H9 (cell line): Measurements from ENCODE around the gene EN1. TPM values are rescaled to one million over a fixed set of nuclear protein-coding genes. Genes with fewer than 3 reads are reported as not detected.

Experiments used
- DNase-seq: peaks from one replicate; pipeline ENCODE4 v3.0.0-alpha.2; 2017
- H2AFZ ChIP-seq: one replicate; pipeline ENCODE4 v1.6.1; 2013; ENCODE audit warnings: mild to moderate bottlenecking, low read length, control low read depth, moderate library complexity
- H2AK5ac ChIP-seq: 2 replicates; pipeline ENCODE4 v1.6.1; 2013; ENCODE audit warnings: low read length, control low read depth, mixed read lengths; ENCODE audit not compliant: insufficient read length
- H2BK120ac ChIP-seq: one replicate; pipeline ENCODE4 v1.6.1; 2013; ENCODE audit warnings: low read depth, mild to moderate bottlenecking, low read length, control low read depth, inconsistent platforms; ENCODE audit not compliant: poor library complexity, severe bottlenecking
- H2BK12ac ChIP-seq: 2 replicates; pipeline ENCODE4 v1.6.1; 2013; ENCODE audit warnings: low read length, control low read depth, mixed read lengths, low read depth; ENCODE audit not compliant: insufficient read length
- H2BK15ac ChIP-seq: 2 replicates; pipeline ENCODE4 v1.6.1; 2013; ENCODE audit warnings: low read depth, low read length, control low read depth
- H2BK20ac ChIP-seq: one replicate; pipeline ENCODE4 v1.6.1; 2013; ENCODE audit warnings: low read depth, mild to moderate bottlenecking, low read length, control low read depth, inconsistent platforms; ENCODE audit not compliant: poor library complexity, severe bottlenecking
- H2BK5ac ChIP-seq: 2 replicates; pipeline ENCODE4 v1.6.1; 2013; ENCODE audit warnings: low read length, control low read depth, mixed read lengths; ENCODE audit not compliant: insufficient read length
- H3K14ac ChIP-seq: 2 replicates; pipeline ENCODE4 v1.6.1; 2013; ENCODE audit warnings: low read length, control low read depth; ENCODE audit not compliant: insufficient read depth
- H3K18ac ChIP-seq: 2 replicates; pipeline ENCODE4 v1.6.1; 2013; ENCODE audit warnings: low read depth, mild to moderate bottlenecking, mixed read lengths, low read length, control low read depth; ENCODE audit not compliant: insufficient read length
- H3K23ac ChIP-seq: 2 replicates; pipeline ENCODE4 v1.6.1; 2013; ENCODE audit warnings: low read length, control low read depth, mixed read lengths, low read depth; ENCODE audit not compliant: insufficient read length
- H3K23me2 ChIP-seq: 2 replicates; pipeline ENCODE4 v1.6.1; 2013; ENCODE audit warnings: low read depth, mild to moderate bottlenecking, mixed read lengths, low read length, control low read depth; ENCODE audit not compliant: insufficient read length, poor library complexity, severe bottlenecking
- H3K27ac ChIP-seq: 2 replicates; pipeline ENCODE4 v1.5.1; 2013; ENCODE audit warnings: low read length, control low read depth, mixed read lengths, low read depth; ENCODE audit not compliant: insufficient read length
- H3K27me3 ChIP-seq: 2 replicates; pipeline ENCODE4 v1.6.1; 2013; ENCODE audit warnings: low read length, control low read depth, inconsistent platforms; ENCODE audit not compliant: insufficient read depth
- H3K4ac ChIP-seq: 2 replicates; pipeline ENCODE4 v1.6.1; 2013; ENCODE audit warnings: low read depth, mild to moderate bottlenecking, control low read depth, inconsistent platforms, low read length, moderate library complexity
- H3K4me1 ChIP-seq: 2 replicates; pipeline ENCODE4 v1.6.1; 2013; ENCODE audit warnings: low read length, control low read depth, inconsistent platforms; ENCODE audit not compliant: insufficient read depth
- H3K4me2 ChIP-seq: 2 replicates; pipeline ENCODE4 v1.6.1; 2013; ENCODE audit warnings: low read length, control low read depth, mixed read lengths; ENCODE audit not compliant: insufficient read length, insufficient read depth
- H3K56ac ChIP-seq: 2 replicates; pipeline ENCODE4 v1.6.1; 2013; ENCODE audit warnings: low read depth, mild to moderate bottlenecking, mixed read lengths, low read length, control low read depth; ENCODE audit not compliant: insufficient read length
- H3K79me1 ChIP-seq: 2 replicates; pipeline ENCODE4 v1.6.1; 2013; ENCODE audit warnings: low read depth, mild to moderate bottlenecking, moderate library complexity, low read length, control low read depth, inconsistent platforms; ENCODE audit not compliant: insufficient read depth, poor library complexity, severe bottlenecking
- H3K79me2 ChIP-seq: 2 replicates; pipeline ENCODE4 v1.6.1; 2013; ENCODE audit warnings: low read length, control low read depth, inconsistent platforms; ENCODE audit not compliant: insufficient read depth
- H3K9ac ChIP-seq: 2 replicates; pipeline ENCODE4 v1.6.1; 2013; ENCODE audit warnings: low read length, control low read depth, mixed read lengths; ENCODE audit not compliant: insufficient read length; ENCODE audit errors: extremely low read depth
- H3K9me3 ChIP-seq: one replicate; pipeline ENCODE4 v1.6.1; 2013; ENCODE audit warnings: low read depth, low read length, inconsistent platforms; ENCODE audit not compliant: control insufficient read depth
- H3T11ph ChIP-seq: one replicate; pipeline ENCODE4 v1.6.1; 2013; ENCODE audit warnings: mild to moderate bottlenecking, low read length, control low read depth, inconsistent platforms
- H4K20me1 ChIP-seq: one replicate; pipeline ENCODE4 v1.6.1; 2013; ENCODE audit not compliant: control insufficient read depth, insufficient read length, insufficient read depth
- H4K5ac ChIP-seq: 2 replicates; pipeline ENCODE4 v1.6.1; 2013; ENCODE audit warnings: low read depth, mild to moderate bottlenecking, mixed read lengths, low read length, control low read depth; ENCODE audit not compliant: insufficient read length
- H4K8ac ChIP-seq: replicated peaks from 2 replicates; pipeline ENCODE4 v1.6.1; 2013; ENCODE audit warnings: low read length, control low read depth, mixed read lengths, low read depth; ENCODE audit not compliant: insufficient read length
- H4K91ac ChIP-seq: 2 replicates; pipeline ENCODE4 v1.6.1; 2013; ENCODE audit warnings: low read depth, mild to moderate bottlenecking, moderate library complexity, mixed read lengths, low read length, control low read depth; ENCODE audit not compliant: insufficient read length
- H3K27ac Mint-ChIP-seq, 3 experiments: 2 replicates in 2 of 3; 3 replicates in 1 of 3; pipeline ENCODE4 v1.8.0; 2020 to 2021; ENCODE audit warnings: mixed read lengths in 3 of 3, mild to moderate bottlenecking in 1 of 3, moderate library complexity in 1 of 3
- H3K27me3 Mint-ChIP-seq: 2 replicates; pipeline ENCODE4 v1.8.0; 2021; ENCODE audit warnings: low read depth, mild to moderate bottlenecking, moderate library complexity, mixed read lengths
- H3K36me3 Mint-ChIP-seq, 3 experiments: 2 replicates in 2 of 3; 3 replicates in 1 of 3; pipeline ENCODE4 v1.8.0; 2020 to 2021; ENCODE audit warnings: low read depth in 3 of 3, mixed read lengths in 3 of 3; ENCODE audit not compliant: insufficient read depth in 1 of 3
- H3K4me1 Mint-ChIP-seq, 2 experiments: 2 replicates each; pipeline ENCODE4 v1.8.0; 2020; ENCODE audit warnings: mixed read lengths in 2 of 2
- H3K4me3 Mint-ChIP-seq, 2 experiments: 2 replicates in 1 of 2; 3 replicates in 1 of 2; pipeline ENCODE4 v1.8.0; 2020 to 2021; ENCODE audit warnings: mild to moderate bottlenecking in 2 of 2, mixed read lengths in 2 of 2, moderate library complexity in 1 of 2
- H3K9me3 Mint-ChIP-seq, 2 experiments: 2 replicates in 1 of 2; 3 replicates in 1 of 2; pipeline ENCODE4 v1.8.0; 2020; ENCODE audit warnings: mild to moderate bottlenecking in 2 of 2, mixed read lengths in 2 of 2, moderate library complexity in 1 of 2
- CTCF ChIP-seq: fragments of 200-600 bp; sonication (generic); conservative IDR thresholded peaks from 3 replicates; pipeline ENCODE4 v1.8.0; 2021; ENCODE audit warnings: antibody characterized with exemption, mild to moderate bottlenecking
- WGBS: extraction: QIAGEN DNeasy Blood & Tissue Kit; methylation state at CpG from one replicate; pipeline ENCODE4 v1.1.7; 2013; ENCODE audit warnings: missing lambda C conversion rate, low lambda C conversion rate, mixed read lengths; ENCODE audit not compliant: insufficient read length; ENCODE audit errors: extremely low coverage; 5-methylcytosine and 5-hydroxymethylcytosine counted together
- total RNA-seq: library from RNA; stranded (reverse); gene quantifications from 2 replicates; pipeline ENCODE4 v1.2.1, GENCODE V29; 2021

Gene EN1
- total RNA-seq, 1 experiment from 2014 or later, result not detected

- Histone ChIP-seq H2AK5ac (no peak overlapping the region), H4K20me1 (no peaks in the 10 kb centered on the region), H2BK120ac (no peak overlapping the region), H2BK20ac (no peak overlapping the region), H2BK5ac (no peak overlapping the region), H4K5ac (no peak overlapping the region), H3K27ac (no peak overlapping the region), H3K4ac (no peak overlapping the region), H3K56ac (no peak overlapping the region), H2BK15ac (no peak overlapping the region), H3T11ph (no peak overlapping the region), H3K27me3 (no peaks in the 10 kb centered on the region), H2AFZ (no peak overlapping the region), H2BK12ac (no peak overlapping the region), H3K14ac (no peak overlapping the region), H4K8ac (no peak overlapping the region), H3K79me1 (no peaks in the 10 kb centered on the region), H3K79me2 (no peaks in the 10 kb centered on the region), H3K23ac (no peak overlapping the region), H3K9ac (no peak overlapping the region), H3K23me2 (no peaks in the 10 kb centered on the region), H4K91ac (no peak overlapping the region), H3K18ac (no peak overlapping the region), H3K4me2 (no peak overlapping the region), H3K9me3 (no peaks in the 10 kb centered on the region), H3K4me1 (peaks cover 4% of the 10 kb centered on the region; the same call in 1 of the 2 replicates)
- Mint-ChIP-seq H3K9me3 (no peaks in the 10 kb centered on the region; a peak in 1 of 5 replicates), H3K27me3 (peaks cover 58% of the 10 kb centered on the region), H3K27ac (no peak overlapping the region), H3K4me1 (peaks cover 35 to 47% of the 10 kb centered on the region in 2 experiments), H3K4me3 (no peak overlapping the region), H3K36me3 (no peaks in the 10 kb centered on the region)
- no peak for DNase-seq
- no CpG with 5 or more reads among the region's 4 CpGs for WGBS
- TF ChIP-seq CTCF, result no peak
Observed at GRCh38 chr2:118817469-118817868, 30.0 kb downstream of the EN1 start.
